Stimulated activated naive CD8-positive, alpha-beta T cell treated with anti-CD3 and anti-CD28 coated beads, Interleukin-15, Interleukin-2, amounts not matched to agents 100 ng/mL and 50 ng/mL, for 24 hours (primary cell): ENCODE measurements around the gene DDX47.

Experiments used
- H3K27ac Mint-ChIP-seq: one replicate; pipeline ENCODE4 v1.8.0; 2021; ENCODE audit warnings: mild to moderate bottlenecking, mixed read lengths
- H3K27me3 Mint-ChIP-seq: one replicate; pipeline ENCODE4 v1.8.0; 2021; ENCODE audit warnings: mixed read lengths
- H3K36me3 Mint-ChIP-seq: one replicate; pipeline ENCODE4 v1.8.0; 2021; ENCODE audit warnings: low read depth, mixed read lengths
- H3K4me1 Mint-ChIP-seq: one replicate; pipeline ENCODE4 v1.8.0; 2021; ENCODE audit warnings: low read depth, mixed read lengths
- H3K4me3 Mint-ChIP-seq: one replicate; pipeline ENCODE4 v1.8.0; 2021; ENCODE audit warnings: mild to moderate bottlenecking, mixed read lengths
- H3K9me3 Mint-ChIP-seq: one replicate; pipeline ENCODE4 v1.8.0; 2021; ENCODE audit warnings: mixed read lengths

Gene DDX47

DNA sequence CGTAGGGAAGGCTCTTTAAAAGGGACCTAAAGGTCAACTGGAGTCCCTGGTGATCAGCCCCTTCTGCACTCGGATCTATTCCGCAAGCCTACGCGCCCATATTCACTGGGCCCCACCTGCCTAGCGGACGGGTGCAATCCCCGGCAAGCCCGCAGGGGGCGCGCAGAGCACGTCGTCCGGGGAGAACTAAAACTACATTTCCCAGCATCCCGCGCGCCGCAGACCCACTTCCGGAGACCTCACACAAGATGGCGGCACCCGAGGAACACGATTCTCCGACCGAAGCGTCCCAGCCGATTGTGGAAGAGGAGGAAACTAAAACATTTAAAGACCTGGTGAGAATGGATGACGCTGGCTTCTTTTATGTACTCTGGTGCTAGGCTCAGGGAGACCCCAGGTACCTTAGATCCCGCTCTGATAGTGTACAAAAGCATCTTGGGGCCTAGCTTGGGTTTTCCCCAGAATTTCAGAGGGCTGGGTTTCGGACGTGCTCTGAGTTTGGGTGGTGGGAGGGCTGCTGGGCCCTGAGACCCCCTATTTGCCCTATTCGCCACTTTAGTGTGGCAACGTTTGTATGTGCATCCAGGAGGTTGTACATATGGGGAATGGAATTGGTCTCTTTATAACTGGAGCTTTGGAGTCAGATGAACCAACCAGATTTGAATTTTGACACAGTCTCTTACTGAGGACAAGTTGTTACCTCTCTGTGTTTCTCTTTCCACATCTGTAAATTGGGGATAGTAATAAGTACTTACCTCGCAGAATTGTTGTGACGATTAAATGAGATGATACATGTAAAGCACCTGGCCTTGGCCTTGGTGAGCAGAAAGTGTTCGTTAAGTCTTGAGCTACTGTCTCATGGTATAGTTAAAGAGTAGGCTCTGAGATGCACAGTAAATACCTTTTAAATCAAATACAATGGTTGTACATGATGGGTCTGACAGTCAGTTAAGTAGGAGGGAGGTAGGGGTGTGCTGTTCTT is at the start of gene DDX47:
Gene DDX47, plus strand, starts transcription at position 227 of the 982 bp plus-strand sequence. Its CDS starts 22 bp downstream, at position 249.
- H3K4me1 Mint-ChIP-seq, result peaks cover 65% of the 10 kb centered on the region
- no peaks in the 10 kb centered on the region for H3K27me3 Mint-ChIP-seq
- H3K27ac Mint-ChIP-seq, result peak within 1 kb of the TSS; percentile 91
- H3K36me3 Mint-ChIP-seq, result peaks cover 48% of the 10 kb centered on the region
- H3K4me3 Mint-ChIP-seq, result peak within 1 kb of the TSS; percentile 98
- no peaks in the 10 kb centered on the region for H3K9me3 Mint-ChIP-seq

- H3K36me3 Mint-ChIP-seq, result peaks cover 4% of the 10 kb centered on the region
- no peaks in the 10 kb centered on the region for H3K4me1 Mint-ChIP-seq
- no peak overlapping the region for H3K4me3 Mint-ChIP-seq
- no peak overlapping the region for H3K27ac Mint-ChIP-seq
- peaks cover 3% of the 10 kb centered on the region for H3K9me3 Mint-ChIP-seq
- H3K27me3 Mint-ChIP-seq, result no peaks in the 10 kb centered on the region
Observed at GRCh38 chr12:12764824-12765223, 48.3 kb upstream of the DDX47 start.

DNA sequence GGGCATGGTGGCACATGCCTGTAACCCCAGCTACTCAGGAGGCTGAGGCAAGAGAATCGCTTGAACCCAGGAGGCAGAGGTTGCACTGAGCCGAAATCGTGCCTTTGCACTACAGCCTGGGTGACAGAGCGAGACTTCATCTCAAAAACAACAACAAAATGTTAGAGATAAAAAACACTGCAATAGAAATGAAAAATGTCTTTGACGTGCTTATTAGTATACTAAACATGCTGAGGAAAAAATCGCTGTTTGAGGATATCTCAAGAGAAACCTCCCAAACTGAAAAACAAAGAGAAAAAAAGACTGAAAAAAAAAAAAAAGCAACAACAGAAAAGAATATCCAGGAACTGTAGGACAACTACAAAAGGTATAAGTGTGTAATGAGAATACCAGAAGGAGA is 42.9 kb upstream of the DDX47 start:
- Mint-ChIP-seq H3K36me3 (no peaks in the 10 kb centered on the region), H3K4me3 (no peak overlapping the region), H3K4me1 (no peaks in the 10 kb centered on the region), H3K27me3 (no peaks in the 10 kb centered on the region), H3K27ac (no peak overlapping the region), H3K9me3 (peaks cover 9% of the 10 kb centered on the region)

- H3K27me3 Mint-ChIP-seq, result no peaks in the 10 kb centered on the region
- H3K4me1 Mint-ChIP-seq, result no peaks in the 10 kb centered on the region
- H3K9me3 Mint-ChIP-seq, result peaks cover 7% of the 10 kb centered on the region
- H3K4me3 Mint-ChIP-seq, result no peak overlapping the region
- no peaks in the 10 kb centered on the region for H3K36me3 Mint-ChIP-seq
- H3K27ac Mint-ChIP-seq, result no peak overlapping the region
Observed at GRCh38 chr12:12774791-12775190, 38.4 kb upstream of the DDX47 start.

- Mint-ChIP-seq H3K36me3 (no peaks in the 10 kb centered on the region), H3K4me3 (no peak overlapping the region), H3K4me1 (no peaks in the 10 kb centered on the region), H3K27ac (no peak overlapping the region), H3K27me3 (no peaks in the 10 kb centered on the region), H3K9me3 (peaks cover 4% of the 10 kb centered on the region)
Observed at GRCh38 chr12:12776261-12776660, 36.9 kb upstream of the DDX47 start.

GRCh38 chr12:12777092-12777491 is 36.1 kb upstream of the DDX47 start:
- Mint-ChIP-seq H3K4me3 (no peak overlapping the region), H3K4me1 (no peaks in the 10 kb centered on the region), H3K27ac (no peak overlapping the region), H3K27me3 (no peaks in the 10 kb centered on the region), H3K9me3 (peaks cover 4% of the 10 kb centered on the region), H3K36me3 (no peaks in the 10 kb centered on the region)

- H3K27ac Mint-ChIP-seq, result no peak overlapping the region
- H3K9me3 Mint-ChIP-seq, result no peaks in the 10 kb centered on the region
- H3K36me3 Mint-ChIP-seq, result no peaks in the 10 kb centered on the region
- H3K27me3 Mint-ChIP-seq, result no peaks in the 10 kb centered on the region
- no peak overlapping the region for H3K4me3 Mint-ChIP-seq
- H3K4me1 Mint-ChIP-seq, result no peaks in the 10 kb centered on the region
Observed at GRCh38 chr12:12779007-12779406, 34.1 kb upstream of the DDX47 start.

- Mint-ChIP-seq H3K4me1 (peaks cover under 1% of the 10 kb centered on the region), H3K27ac (no peak overlapping the region), H3K27me3 (no peaks in the 10 kb centered on the region), H3K9me3 (no peaks in the 10 kb centered on the region), H3K4me3 (no peak overlapping the region), H3K36me3 (no peaks in the 10 kb centered on the region)
Observed at GRCh38 chr12:12779529-12779928, 33.6 kb upstream of the DDX47 start.

GRCh38 chr12:12784116-12784515 is 29.0 kb upstream of the DDX47 start:
- no peak overlapping the region for H3K4me3 Mint-ChIP-seq

DNA sequence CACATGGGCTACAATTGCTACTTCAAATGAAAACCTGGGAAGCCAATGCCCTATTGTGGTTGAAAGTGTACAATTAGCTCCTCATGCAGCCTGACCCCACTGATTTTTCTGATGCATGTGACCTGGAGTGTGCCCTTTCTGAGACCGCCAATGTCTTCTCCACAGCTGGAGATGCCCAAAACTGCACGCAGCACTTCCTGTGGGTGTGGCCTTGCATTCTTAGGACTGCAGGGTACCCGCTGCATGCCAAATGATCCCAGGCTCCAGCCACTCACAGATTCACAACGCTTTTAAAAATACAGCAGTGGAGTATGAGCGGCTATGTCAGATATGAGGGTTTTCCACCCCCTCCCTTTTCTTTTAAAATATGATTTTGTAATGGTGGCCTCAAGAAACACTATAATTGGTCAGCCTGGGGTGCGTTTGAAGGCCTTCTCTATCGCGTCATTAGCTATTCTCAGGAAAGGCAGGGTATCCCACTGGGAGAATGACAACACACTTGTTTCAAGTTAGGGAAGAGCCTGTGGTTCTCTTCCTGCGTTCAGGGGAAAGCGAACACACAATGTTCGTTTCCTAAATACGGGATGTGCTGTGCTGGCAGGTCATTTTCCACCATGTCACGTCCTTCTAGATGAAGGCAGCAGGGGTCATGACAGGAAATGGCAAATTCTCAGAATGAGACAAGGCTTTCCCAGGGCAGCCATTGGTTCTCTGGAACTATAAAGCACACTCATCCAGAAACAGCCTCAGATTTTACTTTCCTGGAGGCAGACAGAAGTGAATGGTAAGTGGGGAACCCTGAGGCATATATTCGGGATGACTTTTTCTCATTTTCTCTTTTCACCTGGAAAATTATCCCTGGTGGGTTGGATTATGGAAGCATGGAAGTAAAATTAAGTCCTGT is 28.0 kb upstream of the DDX47 start, which contains the start of gene APOLD1:
Gene APOLD1, plus strand, starts transcription at position 749 of the 904 bp plus-strand sequence. Its CDS starts 33 bp downstream, at position 782.
- Mint-ChIP-seq H3K9me3 (no peaks in the 10 kb centered on the region), H3K4me3 (peak within 1 kb of the TSS; percentile 84), H3K27me3 (no peaks in the 10 kb centered on the region), H3K4me1 (peaks cover 42% of the 10 kb centered on the region), H3K36me3 (no peaks in the 10 kb centered on the region), H3K27ac (peak within 1 kb of the TSS; percentile 83)

More at GRCh38 chr12:12784116-12784515, 29.0 kb upstream of the DDX47 start:
- no peaks in the 10 kb centered on the region for H3K27me3 Mint-ChIP-seq
- no peak overlapping the region for H3K27ac Mint-ChIP-seq
- H3K36me3 Mint-ChIP-seq, result no peaks in the 10 kb centered on the region
- H3K9me3 Mint-ChIP-seq, result no peaks in the 10 kb centered on the region
- H3K4me1 Mint-ChIP-seq, result peaks cover 39% of the 10 kb centered on the region

DNA sequence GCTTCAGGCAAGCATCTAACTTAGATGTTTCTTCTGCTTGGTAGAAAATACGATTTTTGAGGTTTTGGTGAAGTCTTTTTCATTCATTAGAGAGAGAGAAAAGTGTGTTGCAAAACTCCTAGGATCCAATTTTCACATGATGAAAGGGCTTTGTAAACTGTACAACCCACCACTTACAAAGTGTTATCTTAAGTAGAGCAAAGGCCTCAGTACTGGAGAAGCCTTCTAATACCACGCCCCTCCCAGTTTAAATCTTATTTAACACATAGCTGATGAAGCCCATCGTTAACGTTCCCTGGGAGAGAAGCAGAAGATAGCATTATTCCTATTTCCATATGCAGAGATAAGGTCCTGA is 26.8 kb upstream of the DDX47 start:
- peaks cover 42% of the 10 kb centered on the region for H3K4me1 Mint-ChIP-seq
- H3K27ac Mint-ChIP-seq, result peak overlapping the region; percentile 83
- peak overlapping the region; percentile 84 for H3K4me3 Mint-ChIP-seq
- no peaks in the 10 kb centered on the region for H3K27me3 Mint-ChIP-seq
- no peaks in the 10 kb centered on the region for H3K9me3 Mint-ChIP-seq
- H3K36me3 Mint-ChIP-seq, result no peaks in the 10 kb centered on the region

GRCh38 chr12:12786706-12787601 is 26.2 kb upstream of the DDX47 start:
- no peaks in the 10 kb centered on the region for H3K9me3 Mint-ChIP-seq
- no peaks in the 10 kb centered on the region for H3K36me3 Mint-ChIP-seq
- H3K4me3 Mint-ChIP-seq, result peak overlapping the region; percentile 88
- peaks cover 42% of the 10 kb centered on the region for H3K4me1 Mint-ChIP-seq
- H3K27ac Mint-ChIP-seq, result peak overlapping the region; percentile 89
- H3K27me3 Mint-ChIP-seq, result no peaks in the 10 kb centered on the region

GRCh38 chr12:12788131-12788530 is 25.0 kb upstream of the DDX47 start:
- Mint-ChIP-seq H3K9me3 (no peaks in the 10 kb centered on the region), H3K4me3 (peak overlapping the region; percentile 88), H3K27ac (peak overlapping the region; percentile 89), H3K27me3 (no peaks in the 10 kb centered on the region), H3K36me3 (no peaks in the 10 kb centered on the region), H3K4me1 (peaks cover 42% of the 10 kb centered on the region)
